GM10266 (cell line): Measurements from ENCODE around the gene GPC5.
"Not testable (repeated sequence)": the region's sequence is repeated elsewhere in the genome, so short reads cannot be mapped to it uniquely, and the experiment has no call there.

ENCODE experiments used
- DNase-seq: peaks from one replicate; pipeline ENCODE4 v3.0.0; 2012; ENCODE audit errors: extremely low spot score
- TF ChIP-seq, protein P1 (sequence below): IDR thresholded peaks from 2 replicates; pipeline ENCODE4 v1.5.1; 2012; ENCODE audit warnings: mild to moderate bottlenecking, low read depth; ENCODE audit not compliant: control insufficient read depth, insufficient read depth; ENCODE audit errors: missing control alignments

The GPC5 gene

DNA sequence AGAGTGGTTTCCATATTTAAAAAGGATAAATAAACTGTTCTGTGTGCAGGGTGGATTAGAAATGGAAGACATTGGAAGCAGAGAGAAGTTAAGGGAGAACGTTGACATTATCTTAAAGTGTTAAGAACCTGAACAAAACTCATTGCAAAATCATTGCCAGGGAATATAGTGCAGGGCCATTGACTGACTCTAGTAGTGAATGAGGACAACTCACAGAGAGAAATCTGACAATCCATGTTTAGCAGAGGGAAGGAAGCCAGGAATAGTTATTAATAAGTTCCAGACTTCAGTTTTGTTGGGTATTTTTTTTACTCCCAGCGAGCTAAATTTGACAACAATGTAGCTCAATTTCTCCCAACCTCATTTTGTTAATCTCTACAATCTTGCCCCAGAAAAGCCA is 1273.4 kb downstream of the GPC5 start:
- DNase-seq, result no peak
- TF ChIP-seq, protein P1, sequence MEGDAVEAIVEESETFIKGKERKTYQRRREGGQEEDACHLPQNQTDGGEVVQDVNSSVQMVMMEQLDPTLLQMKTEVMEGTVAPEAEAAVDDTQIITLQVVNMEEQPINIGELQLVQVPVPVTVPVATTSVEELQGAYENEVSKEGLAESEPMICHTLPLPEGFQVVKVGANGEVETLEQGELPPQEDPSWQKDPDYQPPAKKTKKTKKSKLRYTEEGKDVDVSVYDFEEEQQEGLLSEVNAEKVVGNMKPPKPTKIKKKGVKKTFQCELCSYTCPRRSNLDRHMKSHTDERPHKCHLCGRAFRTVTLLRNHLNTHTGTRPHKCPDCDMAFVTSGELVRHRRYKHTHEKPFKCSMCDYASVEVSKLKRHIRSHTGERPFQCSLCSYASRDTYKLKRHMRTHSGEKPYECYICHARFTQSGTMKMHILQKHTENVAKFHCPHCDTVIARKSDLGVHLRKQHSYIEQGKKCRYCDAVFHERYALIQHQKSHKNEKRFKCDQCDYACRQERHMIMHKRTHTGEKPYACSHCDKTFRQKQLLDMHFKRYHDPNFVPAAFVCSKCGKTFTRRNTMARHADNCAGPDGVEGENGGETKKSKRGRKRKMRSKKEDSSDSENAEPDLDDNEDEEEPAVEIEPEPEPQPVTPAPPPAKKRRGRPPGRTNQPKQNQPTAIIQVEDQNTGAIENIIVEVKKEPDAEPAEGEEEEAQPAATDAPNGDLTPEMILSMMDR, result no peak

DNA sequence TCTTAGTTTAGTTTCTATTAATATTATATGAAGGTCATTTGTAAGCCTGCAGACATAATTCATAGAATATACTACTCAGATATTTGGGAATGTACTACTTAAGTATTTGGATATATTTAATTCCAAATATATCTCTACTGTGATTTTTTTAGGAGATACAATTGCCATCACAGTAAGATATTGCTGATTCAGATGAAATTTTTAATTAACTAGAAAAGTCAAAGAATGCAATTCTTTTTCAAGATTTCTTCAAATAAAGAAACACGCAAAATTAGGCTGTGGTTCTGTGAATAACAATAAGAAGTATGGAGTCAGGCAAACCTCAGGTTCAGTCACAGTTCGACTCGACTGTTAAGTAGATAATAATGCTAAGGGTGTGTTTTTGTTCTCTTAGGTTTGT is 1277.8 kb downstream of the GPC5 start:
- no peak for DNase-seq
- TF ChIP-seq, protein P1, result no peak

DNA sequence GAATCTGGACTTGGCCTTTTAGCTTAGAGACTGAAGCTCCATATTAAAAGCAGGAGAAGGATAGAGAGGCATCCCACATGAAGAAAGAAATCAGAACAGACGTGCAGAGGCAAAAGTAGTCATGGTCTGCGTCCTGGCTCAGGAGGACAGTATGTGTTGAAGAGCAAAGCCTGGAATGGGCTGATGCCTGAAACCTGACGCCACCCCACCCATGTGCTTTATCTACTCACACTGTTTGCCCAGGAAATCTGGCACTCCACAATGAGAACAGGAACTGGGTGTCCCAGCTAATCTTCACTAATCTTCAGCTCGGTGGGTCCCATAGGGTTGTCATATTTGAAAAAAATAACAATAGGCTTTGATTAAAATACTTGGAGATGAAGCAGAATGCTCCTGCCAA is 1279.2 kb downstream of the GPC5 start:
- TF ChIP-seq, protein P1, result no peak
- no peak for DNase-seq

DNA sequence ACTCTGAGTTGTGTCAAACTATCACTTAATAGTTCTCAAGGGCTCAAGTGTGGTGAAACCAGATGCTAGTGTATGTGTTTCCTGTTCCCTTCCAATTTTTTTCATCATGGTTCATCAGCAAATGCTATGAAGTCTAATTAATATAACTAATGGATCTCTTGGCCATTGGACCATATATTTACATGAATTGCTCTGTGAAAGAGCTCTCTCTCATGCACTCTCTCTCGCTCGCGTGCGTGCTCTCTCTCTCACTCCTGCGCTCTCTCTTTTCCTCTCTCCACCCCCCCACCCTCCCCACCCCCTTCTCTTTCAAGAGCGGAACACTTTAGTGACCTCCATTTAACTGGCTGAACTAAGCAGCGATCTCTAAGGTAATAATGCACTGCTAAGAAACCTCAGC is 1281.2 kb downstream of the GPC5 start:
- DNase-seq, result no peak
- TF ChIP-seq, protein P1, result no peak

DNA sequence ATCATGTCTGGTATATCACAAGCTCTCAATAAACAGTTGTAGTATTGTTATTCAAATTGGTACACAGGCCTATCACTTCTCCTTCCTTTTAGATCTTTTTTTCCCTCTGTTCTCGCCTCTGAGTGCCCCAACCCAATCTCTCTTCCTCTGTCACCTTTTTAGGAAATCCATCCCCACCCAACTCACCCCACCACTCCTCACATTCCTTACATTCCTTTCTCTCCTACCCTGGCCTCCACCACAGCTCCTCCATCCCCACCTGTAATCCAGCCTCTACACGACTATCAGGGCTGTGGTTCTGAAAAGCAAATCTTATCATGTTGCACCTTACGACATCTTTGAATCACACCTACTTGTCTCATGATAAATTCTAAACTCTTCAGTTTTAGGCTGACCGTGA is 1282.8 kb downstream of the GPC5 start:
- TF ChIP-seq, protein P1, result no peak
- no peak for DNase-seq

DNA sequence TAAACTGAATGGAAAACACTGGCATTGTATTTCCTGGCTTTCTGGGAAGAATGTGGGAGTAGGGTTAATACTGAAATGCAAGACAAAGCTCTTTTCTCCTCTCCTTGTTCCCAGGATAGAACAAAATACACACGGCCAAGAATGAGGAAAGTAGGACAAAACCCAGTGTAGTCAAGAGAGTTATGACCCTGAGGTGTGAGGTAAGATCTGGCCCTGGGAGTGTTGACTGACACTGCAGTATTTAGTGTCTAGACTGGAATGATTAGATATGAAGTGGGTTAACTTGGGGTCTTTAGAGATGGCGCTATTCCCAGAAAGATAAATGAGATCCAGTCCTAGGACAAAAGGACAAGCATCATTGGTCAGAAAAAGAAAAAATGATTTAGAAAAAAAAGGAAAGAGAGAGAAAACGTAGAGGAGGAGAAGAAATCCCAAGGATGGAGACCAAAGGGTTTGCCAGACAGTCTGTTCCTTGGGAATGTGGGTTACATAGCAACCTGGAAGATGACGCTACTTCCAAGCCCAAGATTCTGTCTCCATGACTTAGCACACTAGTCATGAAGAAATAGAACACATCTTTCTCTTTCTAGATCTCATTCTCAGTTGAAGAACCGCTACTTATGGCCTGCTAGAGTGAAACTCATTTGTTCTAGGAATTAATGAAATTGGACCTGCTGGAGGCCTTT is 1284.6 kb downstream of the GPC5 start:
- TF ChIP-seq, protein P1, result no peak
- DNase-seq, result no peak

DNA sequence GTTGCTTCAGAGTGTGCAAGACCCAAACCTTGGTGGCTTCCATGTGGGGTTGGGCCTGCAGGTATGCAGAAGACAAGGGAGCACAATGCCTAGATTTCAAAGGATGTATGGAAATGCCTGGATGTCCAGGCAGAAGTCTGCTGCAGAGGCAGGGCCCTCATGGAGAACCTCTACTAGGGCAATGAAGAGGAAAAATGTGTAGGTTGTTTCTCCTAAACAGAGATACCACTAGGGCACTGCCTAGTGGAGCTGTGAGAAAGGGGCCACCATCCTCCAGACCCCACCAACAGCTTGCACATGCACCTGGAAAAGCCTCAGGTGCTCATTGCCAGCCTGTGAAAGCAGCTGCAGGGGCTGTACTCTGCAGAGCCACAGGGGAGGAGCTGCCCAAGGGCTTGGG is 1295.6 kb downstream of the GPC5 start:
- DNase-seq, result no peak
- TF ChIP-seq, protein P1, result no peak

DNA sequence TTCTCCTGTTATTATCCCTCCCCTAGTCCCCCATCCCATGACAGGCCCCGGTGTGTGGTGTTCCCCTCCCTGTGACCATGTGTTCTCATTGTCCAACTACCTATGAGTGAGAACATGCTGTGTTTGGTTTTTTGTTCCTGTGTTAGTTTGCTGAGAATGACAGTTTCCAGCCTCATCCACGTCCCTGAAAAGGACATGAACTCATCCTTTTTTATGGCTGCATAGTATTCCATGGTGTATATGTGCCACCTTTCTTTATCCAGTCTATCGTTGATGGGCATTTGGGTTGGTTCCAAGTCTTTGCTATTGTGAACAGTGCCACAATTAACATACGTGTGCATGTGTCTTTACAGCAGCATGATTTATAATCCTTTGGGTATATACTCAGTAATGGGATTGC is 1297.4 kb downstream of the GPC5 start:
- not testable (repeated sequence) for DNase-seq
